BJ (cell line): ENCODE results near the gene DNAJC6. TPM values are rescaled to one million over a fixed set of nuclear protein-coding genes. Genes with fewer than 3 reads are reported as not detected.
A peak's percentile ranks its signal among the peaks of the same experiment; 100 is the strongest.

ENCODE experiments used
- CTCF ChIA-PET: fragments of 350-600 bp; formaldehyde crosslinking; extraction: SDS; loops from one replicate; lab custom pipeline; 2021; ENCODE audit warnings: antibody characterized with exemption, inconsistent platforms; lab: Yijun Ruan, JAX
- POLR2A ChIA-PET: fragments of 300-600 bp; sonication (Branson Sonifier 250); formaldehyde crosslinking; extraction: SDS; loops from one replicate; lab custom pipeline; 2021; ENCODE audit warnings: antibody characterized with exemption; lab: Charles Lee
- DNase-seq: peaks from one replicate; pipeline ENCODE4 v3.0.0-alpha.2; 2011; ENCODE audit warnings: low read depth
- H3K27me3 ChIP-seq: 2 replicates; pipeline ENCODE4 v1.6.0; 2011; ENCODE audit warnings: low read length; ENCODE audit not compliant: control insufficient read depth, insufficient read depth
- H3K36me3 ChIP-seq: 2 replicates; pipeline ENCODE4 v1.5.1; 2011; ENCODE audit warnings: low read length; ENCODE audit not compliant: control insufficient read depth, insufficient read depth
- H3K4me3 ChIP-seq: 2 replicates; pipeline ENCODE4 v1.5.1; 2011; ENCODE audit warnings: low read depth, mild to moderate bottlenecking, control low read depth, low read length
- CTCF ChIP-seq: IDR thresholded peaks from 2 replicates; pipeline ENCODE4 v1.5.1; 2011; ENCODE audit warnings: low read depth, mild to moderate bottlenecking, control low read depth, inconsistent platforms, low read length, moderate library complexity; ENCODE audit not compliant: insufficient read depth
- polyA plus RNA-seq: library from polyadenylated mRNA; depleted of rRNA; stranded (reverse); fragments of >200 nt; gene quantifications from 2 replicates; pipeline ENCODE4 v1.2.3, GENCODE V29; 2011

Gene DNAJC6
- polyA plus RNA-seq, 1 experiment, result 10.5 TPM

DNA sequence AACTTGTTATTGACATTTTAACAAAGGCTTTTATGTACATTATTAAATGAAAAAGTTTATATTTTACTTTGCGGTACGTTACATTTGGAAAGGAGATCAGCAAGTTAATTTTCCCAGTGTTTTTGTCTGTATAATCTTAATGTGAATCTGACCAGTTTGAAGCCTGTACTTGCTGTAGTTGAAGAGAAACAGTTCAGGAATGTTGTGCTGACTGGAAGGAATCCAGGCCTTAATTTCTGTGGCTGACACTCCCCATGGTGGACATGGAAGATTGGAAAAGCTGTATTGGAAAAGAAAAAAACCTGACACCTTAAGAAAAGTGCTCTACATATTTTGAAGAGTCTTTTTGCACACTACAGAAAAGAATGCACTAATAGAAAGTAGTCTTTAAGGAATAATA, 126.6 kb downstream of the DNAJC6 start:
- no peak for DNase-seq
- ChIA-PET CTCF (interaction anchor here (0.8 to 3.9 kb wide), 3 partner anchors 24 to 252 kb away, joined by 3 to 11 read pairs (median 5); no protein-coding TSS in a partner anchor), POLR2A (interaction anchor here (1.2 kb wide), 1 partner anchor 24 kb away, joined by 4 read pairs; no protein-coding TSS in a partner anchor)
- Histone ChIP-seq H3K4me3 (no peak overlapping the region), H3K36me3 (peaks cover 5% of the 10 kb centered on the region), H3K27me3 (no peaks in the 10 kb centered on the region)
- TF ChIP-seq CTCF, result no peak

DNA sequence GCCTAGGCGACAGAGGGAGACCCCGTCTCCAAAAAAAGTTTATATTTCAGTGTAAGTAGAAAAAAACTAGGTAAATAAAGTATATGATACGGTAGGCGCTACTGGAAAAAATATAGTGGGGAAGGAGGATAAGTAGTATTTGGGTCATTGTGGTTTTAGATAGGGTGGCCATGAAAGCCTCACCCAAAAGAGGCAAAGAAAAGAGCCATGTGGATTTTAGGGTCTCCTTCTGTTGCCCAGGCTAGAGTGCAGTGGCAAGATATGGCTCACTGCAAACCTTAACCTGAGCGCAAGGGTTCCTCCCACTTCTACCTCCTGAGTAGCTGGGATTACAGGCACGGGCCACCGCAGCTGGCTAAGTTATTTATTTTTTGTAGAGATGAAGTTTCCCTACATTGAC, 128.3 kb downstream of the DNAJC6 start:
- TF ChIP-seq CTCF, result no peak
- H3K36me3 ChIP-seq, result peaks cover 2% of the 10 kb centered on the region; the same call in 1 of the 2 replicates
- DNase-seq, result no peak
- no peaks in the 10 kb centered on the region for H3K27me3 ChIP-seq
- H3K4me3 ChIP-seq, result no peak overlapping the region
- CTCF ChIA-PET, result interaction anchor here (3.9 kb wide), 1 partner anchor 22 kb away, joined by 11 read pairs; no protein-coding TSS in a partner anchor
- POLR2A ChIA-PET, result no interaction called here

- ChIA-PET CTCF (interaction anchor here (0.5 to 2.5 kb wide), 4 partner anchors 9 to 225 kb away, joined by 3 to 10 read pairs (median 4); no protein-coding TSS in a partner anchor), POLR2A (interaction anchor here (0.7 kb wide), 1 partner anchor 13 kb away, joined by 3 read pairs; no protein-coding TSS in a partner anchor)
- no peaks in the 10 kb centered on the region for H3K27me3 ChIP-seq
- H3K36me3 ChIP-seq, result no peaks in the 10 kb centered on the region
- no peak for DNase-seq
- TF ChIP-seq CTCF, result no peak
- H3K4me3 ChIP-seq, result no peak overlapping the region
These were observed 131.1 kb downstream of the DNAJC6 start for GRCh38 chr1:65440322-65440900.

DNA sequence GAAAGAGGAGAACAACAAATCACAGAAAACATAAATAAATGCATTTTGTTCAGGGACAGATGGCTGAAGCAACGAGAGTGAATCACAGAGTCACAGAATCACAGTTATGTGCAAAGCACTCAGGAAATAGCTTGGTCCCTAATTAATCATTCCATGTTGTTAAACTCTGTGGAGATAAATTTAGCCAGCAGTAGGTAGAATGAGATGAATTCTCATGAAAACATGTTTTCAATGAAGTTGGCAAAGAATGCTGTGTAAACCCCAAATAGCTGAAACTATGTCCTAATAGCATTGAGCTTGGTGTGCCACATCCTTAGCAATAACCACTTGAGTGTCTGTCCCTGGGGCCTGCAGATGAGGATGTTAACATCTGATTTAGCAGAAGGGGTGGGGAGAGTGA, 131.6 kb downstream of the DNAJC6 start:
- TF ChIP-seq CTCF, result no peak
- DNase-seq, result peak; percentile 67
- POLR2A ChIA-PET, result interaction anchor here (0.5 to 0.7 kb wide), 3 partner anchors 13 to 69 kb away, joined by 3 to 4 read pairs (median 3); partner anchors contain the start of genes LEPR and LEPROT

GRCh38 chr1:65441464-65441863, 132.1 kb downstream of the DNAJC6 start:
- Histone ChIP-seq H3K36me3 (no peaks in the 10 kb centered on the region), H3K4me3 (no peak overlapping the region), H3K27me3 (no peaks in the 10 kb centered on the region)
- no peak for TF ChIP-seq CTCF
- ChIA-PET POLR2A (interaction anchor here (0.5 to 0.7 kb wide), 3 partner anchors 14 to 68 kb away, joined by 3 to 4 read pairs (median 3); partner anchors contain the start of genes LEPR and LEPROT), CTCF (interaction anchor here (1.2 to 2.5 kb wide), 2 partner anchors 17 to 226 kb away, joined by 3 to 10 read pairs; no protein-coding TSS in a partner anchor)
- no peak for DNase-seq

More for the DNA sequence above, 131.6 kb downstream of the DNAJC6 start:
- CTCF ChIA-PET, result interaction anchor here (0.5 to 2.5 kb wide), 3 partner anchors 18 to 225 kb away, joined by 3 to 10 read pairs (median 3); no protein-coding TSS in a partner anchor
- Histone ChIP-seq H3K4me3 (no peak overlapping the region), H3K27me3 (no peaks in the 10 kb centered on the region), H3K36me3 (no peaks in the 10 kb centered on the region)
